MM.1S (cell line): ENCODE measurements around the gene RFTN1.

ENCODE experiments used
- DNase-seq: peaks from one replicate; pipeline ENCODE4 v3.0.0-alpha.2; 2015
- H2AFZ ChIP-seq: fragments of 300-600 bp; sonication (generic); 2 replicates; pipeline ENCODE4 v1.6.0; 2016; ENCODE audit warnings: antibody characterized with exemption, low read length
- H3F3A ChIP-seq: fragments of 300-600 bp; sonication (generic); 2 replicates; pipeline ENCODE4 v1.6.1; 2016; ENCODE audit warnings: mild to moderate bottlenecking, antibody characterized with exemption, low read length, moderate library complexity, mixed read lengths; ENCODE audit not compliant: insufficient read depth
- H3K27ac ChIP-seq: fragments of 300-600 bp; sonication (generic); 2 replicates; pipeline ENCODE4 v1.5.1; 2016; ENCODE audit warnings: mild to moderate bottlenecking, low read length
- H3K27me3 ChIP-seq: fragments of 300-600 bp; sonication (generic); replicated peaks from 2 replicates; pipeline ENCODE4 v1.6.0; 2016; ENCODE audit warnings: low read length; ENCODE audit not compliant: insufficient read depth
- H3K36me3 ChIP-seq: fragments of 300-600 bp; sonication (generic); replicated peaks from 2 replicates; pipeline ENCODE4 v1.6.1; 2016; ENCODE audit warnings: mild to moderate bottlenecking, low read length, mixed read lengths; ENCODE audit not compliant: insufficient read depth
- H3K4me1 ChIP-seq: fragments of 300-600 bp; sonication (generic); 2 replicates; pipeline ENCODE4 v1.6.1; 2016; ENCODE audit warnings: low read length, mixed read lengths
- H3K4me2 ChIP-seq: fragments of 300-600 bp; sonication (generic); 2 replicates; pipeline ENCODE4 v1.6.0; 2016; ENCODE audit warnings: low read depth, low read length
- H3K4me3 ChIP-seq: fragments of 300-600 bp; sonication (generic); 2 replicates; pipeline ENCODE4 v1.5.1; 2016; ENCODE audit warnings: low read length, mixed read lengths
- H3K79me2 ChIP-seq: fragments of 300-600 bp; sonication (generic); 2 replicates; pipeline ENCODE4 v1.6.1; 2016; ENCODE audit warnings: mixed run types, low read length, mixed read lengths
- H3K9ac ChIP-seq: fragments of 300-600 bp; sonication (generic); 2 replicates; pipeline ENCODE4 v1.6.1; 2016; ENCODE audit warnings: low read length, mixed read lengths
- H3K9me2 ChIP-seq: fragments of 300-600 bp; sonication (generic); replicated peaks from 2 replicates; pipeline ENCODE4 v1.6.1; 2016; ENCODE audit warnings: mild to moderate bottlenecking, low read length, mixed read lengths; ENCODE audit not compliant: insufficient read depth
- H3K9me3 ChIP-seq: fragments of 300-600 bp; sonication (generic); replicated peaks from 2 replicates; pipeline ENCODE4 v1.6.1; 2016; ENCODE audit warnings: mild to moderate bottlenecking, low read length, mixed read lengths; ENCODE audit not compliant: insufficient read depth
- H4K20me1 ChIP-seq: fragments of 300-600 bp; sonication (generic); 2 replicates; pipeline ENCODE4 v1.6.1; 2016; ENCODE audit warnings: mild to moderate bottlenecking, low read length, moderate library complexity, mixed read lengths; ENCODE audit not compliant: insufficient read depth
- CTCF ChIP-seq: fragments of 300-600 bp; sonication (generic); IDR thresholded peaks from 2 replicates; pipeline ENCODE4 v1.5.1; 2016; ENCODE audit warnings: antibody characterized with exemption, low read length, mixed read lengths
- EZH2 ChIP-seq: fragments of 300-600 bp; sonication (generic); optimal IDR thresholded peaks from 2 replicates; pipeline ENCODE3; 2017; ENCODE audit warnings: low read depth, mild to moderate bottlenecking, antibody characterized with exemption, low read length, mixed read lengths
- EZH2phosphoT487 ChIP-seq: fragments of 300-600 bp; sonication (generic); IDR thresholded peaks from 2 replicates; pipeline ENCODE4 v1.6.1; 2018; ENCODE audit warnings: antibody characterized with exemption, low read length

RFTN1 gene

GRCh38 chr3:16486201-16486600 lies 27.3 kb downstream of the RFTN1 start:
- H3K9ac ChIP-seq: no peak overlapping the region
- no peaks in the 10 kb centered on the region for H3K36me3 ChIP-seq
- H3K79me2 ChIP-seq: no peaks in the 10 kb centered on the region
- H2AFZ ChIP-seq: no peak overlapping the region
- no peaks in the 10 kb centered on the region for H3K9me3 ChIP-seq
- H3K4me1 ChIP-seq: no peaks in the 10 kb centered on the region
- no peak overlapping the region for H3K4me2 ChIP-seq
- H3K4me3 ChIP-seq: no peak overlapping the region
- H4K20me1 ChIP-seq: no peaks in the 10 kb centered on the region
- H3K9me2 ChIP-seq: no peaks in the 10 kb centered on the region
- no peaks in the 10 kb centered on the region for H3F3A ChIP-seq
- DNase-seq: no peak
- H3K27ac ChIP-seq: no peak overlapping the region
- TF ChIP-seq EZH2: no peak
- TF ChIP-seq EZH2phosphoT487: no peak
- no peak for TF ChIP-seq CTCF
- no peaks in the 10 kb centered on the region for H3K27me3 ChIP-seq

- peaks cover 4% of the 10 kb centered on the region; the same call in 1 of the 2 replicates for H3K4me1 ChIP-seq
- no peaks in the 10 kb centered on the region for H3F3A ChIP-seq
- DNase-seq: no peak
- no peak overlapping the region for H3K9ac ChIP-seq
- no peak for TF ChIP-seq EZH2phosphoT487
- no peak for TF ChIP-seq EZH2
- no peak for TF ChIP-seq CTCF
- H3K27ac ChIP-seq: no peak overlapping the region
- H3K4me2 ChIP-seq: no peak overlapping the region
- no peak overlapping the region for H2AFZ ChIP-seq
- no peaks in the 10 kb centered on the region for H4K20me1 ChIP-seq
- no peaks in the 10 kb centered on the region for H3K27me3 ChIP-seq
- H3K36me3 ChIP-seq: no peaks in the 10 kb centered on the region
- H3K9me3 ChIP-seq: no peaks in the 10 kb centered on the region
- no peaks in the 10 kb centered on the region for H3K79me2 ChIP-seq
- H3K9me2 ChIP-seq: no peaks in the 10 kb centered on the region
- no peak overlapping the region for H3K4me3 ChIP-seq
These were observed 28.0 kb downstream of the RFTN1 start for GRCh38 chr3:16485395-16485992.

- H3K79me2 ChIP-seq: no peaks in the 10 kb centered on the region
- H3K27me3 ChIP-seq: no peaks in the 10 kb centered on the region
- H3K4me1 ChIP-seq: peaks cover 4% of the 10 kb centered on the region; the same call in 1 of the 2 replicates
- no peak for DNase-seq
- H3F3A ChIP-seq: no peaks in the 10 kb centered on the region
- TF ChIP-seq CTCF (no peak), EZH2phosphoT487 (no peak), EZH2 (no peak)
- H3K27ac ChIP-seq: no peak overlapping the region
- H3K36me3 ChIP-seq: no peaks in the 10 kb centered on the region
- H3K9ac ChIP-seq: no peak overlapping the region
- H2AFZ ChIP-seq: no peak overlapping the region
- H3K9me3 ChIP-seq: no peaks in the 10 kb centered on the region
- no peak overlapping the region for H3K4me3 ChIP-seq
- no peaks in the 10 kb centered on the region for H3K9me2 ChIP-seq
- H3K4me2 ChIP-seq: no peak overlapping the region
- H4K20me1 ChIP-seq: no peaks in the 10 kb centered on the region
These were observed 28.5 kb downstream of the RFTN1 start for GRCh38 chr3:16484984-16485383.
